Transverse colon (tissue), 3 donors: Measurements from ENCODE around the gene OXNAD1.

Source experiments
- EP300 ChIP-seq: sonication (generic); formaldehyde crosslinking; IDR thresholded peaks from one replicate; pipeline ENCODE4 v1.6.1; 2017; ENCODE audit warnings: antibody characterized with exemption, low read depth
- POLR2A ChIP-seq: fragments of 450-650 bp; IDR thresholded peaks from one replicate; pipeline ENCODE4 v1.6.1; 2016; ENCODE audit warnings: antibody characterized with exemption, mild to moderate bottlenecking, moderate library complexity
- TF ChIP-seq, protein P1 (sequence below), 5 experiments: fragments of 200-600 bp in 3 of 5; fragments of 450-650 bp in 2 of 5; sonication (generic) in 3 of 5; IDR thresholded peaks; 1 replicate in 2 of 5; 2 replicates in 3 of 5; pipeline ENCODE4 v1.5.1; 2016 to 2017; ENCODE audit warnings: antibody characterized with exemption in 5 of 5, inconsistent platforms in 3 of 5, mild to moderate bottlenecking in 2 of 5, moderate library complexity in 1 of 5

DNA sequence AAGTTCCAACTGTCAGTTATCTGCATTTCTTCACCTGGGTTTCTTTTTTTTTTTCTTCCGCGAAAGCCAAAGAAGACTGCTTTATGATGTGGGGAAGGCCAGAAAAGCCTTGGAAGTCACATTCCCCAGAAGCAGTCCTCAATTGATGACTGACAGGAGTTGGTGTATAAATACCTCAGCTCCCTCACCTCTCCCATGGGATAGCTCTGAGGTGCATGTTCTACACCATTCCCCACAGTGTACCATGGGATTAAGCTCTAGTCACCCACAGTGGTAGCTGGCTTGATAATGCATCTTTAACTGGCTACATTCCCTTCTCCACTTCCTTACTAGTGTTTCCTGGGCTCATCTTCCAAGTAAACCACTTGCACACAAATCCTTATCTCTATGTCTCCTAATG, 30.7 kb upstream of the OXNAD1 start:
- TF ChIP-seq POLR2A (no peak), EP300 (no peak)
- TF ChIP-seq, protein P1, sequence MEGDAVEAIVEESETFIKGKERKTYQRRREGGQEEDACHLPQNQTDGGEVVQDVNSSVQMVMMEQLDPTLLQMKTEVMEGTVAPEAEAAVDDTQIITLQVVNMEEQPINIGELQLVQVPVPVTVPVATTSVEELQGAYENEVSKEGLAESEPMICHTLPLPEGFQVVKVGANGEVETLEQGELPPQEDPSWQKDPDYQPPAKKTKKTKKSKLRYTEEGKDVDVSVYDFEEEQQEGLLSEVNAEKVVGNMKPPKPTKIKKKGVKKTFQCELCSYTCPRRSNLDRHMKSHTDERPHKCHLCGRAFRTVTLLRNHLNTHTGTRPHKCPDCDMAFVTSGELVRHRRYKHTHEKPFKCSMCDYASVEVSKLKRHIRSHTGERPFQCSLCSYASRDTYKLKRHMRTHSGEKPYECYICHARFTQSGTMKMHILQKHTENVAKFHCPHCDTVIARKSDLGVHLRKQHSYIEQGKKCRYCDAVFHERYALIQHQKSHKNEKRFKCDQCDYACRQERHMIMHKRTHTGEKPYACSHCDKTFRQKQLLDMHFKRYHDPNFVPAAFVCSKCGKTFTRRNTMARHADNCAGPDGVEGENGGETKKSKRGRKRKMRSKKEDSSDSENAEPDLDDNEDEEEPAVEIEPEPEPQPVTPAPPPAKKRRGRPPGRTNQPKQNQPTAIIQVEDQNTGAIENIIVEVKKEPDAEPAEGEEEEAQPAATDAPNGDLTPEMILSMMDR (IDR thresholded peaks at IDR 0.05) = no peak
